Mesothelial cell of epicardium (in vitro differentiated cells): ENCODE data around the gene RPS16. TPM values are rescaled to one million over a fixed set of nuclear protein-coding genes. Genes with fewer than 3 reads are reported as not detected.
A peak's percentile ranks its signal among the peaks of the same experiment; 100 is the strongest.
"Not testable (repeated sequence)": the region's sequence is repeated elsewhere in the genome, so short reads cannot be mapped to it uniquely, and the experiment has no call there.

Experiments
- DNase-seq, 2 experiments: peaks; one replicate each; pipeline ENCODE4 v3.0.0; 2021; ENCODE audit warnings: low spot score in 2 of 2; ENCODE audit not compliant: unreplicated experiment in 2 of 2
- H3K27ac Mint-ChIP-seq: 2 replicates; pipeline ENCODE4 v1.8.0; 2021; ENCODE audit warnings: mixed read lengths
- H3K27me3 Mint-ChIP-seq: 2 replicates; pipeline ENCODE4 v1.8.0; 2021; ENCODE audit warnings: low read depth, mixed read lengths
- H3K36me3 Mint-ChIP-seq: 2 replicates; pipeline ENCODE4 v1.8.0; 2021; ENCODE audit warnings: mixed read lengths
- H3K4me1 Mint-ChIP-seq: 2 replicates; pipeline ENCODE4 v1.8.0; 2021; ENCODE audit warnings: mixed read lengths
- H3K4me3 Mint-ChIP-seq: 2 replicates; pipeline ENCODE4 v1.8.0; 2021; ENCODE audit warnings: mild to moderate bottlenecking, moderate library complexity, mixed read lengths
- H3K9me3 Mint-ChIP-seq: 2 replicates; pipeline ENCODE4 v1.8.0; 2021; ENCODE audit warnings: mixed read lengths
- total RNA-seq: library from RNA; stranded (reverse); gene quantifications from 3 replicates; pipeline ENCODE4 v1.2.1, GENCODE V29; 2021
- TF ChIP-seq, protein P1 (sequence below): fragments of 200-600 bp; sonication (generic); IDR thresholded peaks from one replicate; pipeline ENCODE4 v1.5.0; 2021; ENCODE audit warnings: antibody characterized with exemption; ENCODE audit not compliant: unreplicated experiment

The RPS16 gene
- total RNA-seq, 1 donor from 2014 or later: 1,616 TPM

DNA sequence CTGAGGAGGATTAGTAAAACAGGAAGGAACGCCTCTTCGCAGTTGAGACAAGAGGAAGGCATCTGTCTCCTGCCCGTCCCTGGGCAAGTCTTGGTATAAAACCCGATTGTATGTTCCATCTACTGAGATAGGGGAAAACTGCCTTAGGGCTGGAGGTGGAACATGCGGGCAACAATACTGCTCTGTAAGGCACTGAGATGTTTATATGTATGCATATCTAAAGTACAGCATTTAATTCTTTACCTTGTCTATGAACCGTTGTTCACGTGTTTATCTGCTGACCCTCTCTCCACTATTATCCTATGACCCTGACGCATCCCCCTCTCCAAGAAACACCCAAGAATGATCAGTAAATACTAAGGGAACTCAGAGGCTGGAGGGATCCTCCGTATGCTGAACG, 44.2 kb upstream of the RPS16 start:
- Mint-ChIP-seq H3K4me1 (peaks cover 22% of the 10 kb centered on the region), H3K36me3 (peaks cover 19% of the 10 kb centered on the region), H3K9me3 (no peaks in the 10 kb centered on the region), H3K27me3 (no peaks in the 10 kb centered on the region), H3K27ac (peak overlapping the region; percentile 97), H3K4me3 (peak overlapping the region; percentile 85)
- no peak for DNase-seq
- TF ChIP-seq, protein P1, sequence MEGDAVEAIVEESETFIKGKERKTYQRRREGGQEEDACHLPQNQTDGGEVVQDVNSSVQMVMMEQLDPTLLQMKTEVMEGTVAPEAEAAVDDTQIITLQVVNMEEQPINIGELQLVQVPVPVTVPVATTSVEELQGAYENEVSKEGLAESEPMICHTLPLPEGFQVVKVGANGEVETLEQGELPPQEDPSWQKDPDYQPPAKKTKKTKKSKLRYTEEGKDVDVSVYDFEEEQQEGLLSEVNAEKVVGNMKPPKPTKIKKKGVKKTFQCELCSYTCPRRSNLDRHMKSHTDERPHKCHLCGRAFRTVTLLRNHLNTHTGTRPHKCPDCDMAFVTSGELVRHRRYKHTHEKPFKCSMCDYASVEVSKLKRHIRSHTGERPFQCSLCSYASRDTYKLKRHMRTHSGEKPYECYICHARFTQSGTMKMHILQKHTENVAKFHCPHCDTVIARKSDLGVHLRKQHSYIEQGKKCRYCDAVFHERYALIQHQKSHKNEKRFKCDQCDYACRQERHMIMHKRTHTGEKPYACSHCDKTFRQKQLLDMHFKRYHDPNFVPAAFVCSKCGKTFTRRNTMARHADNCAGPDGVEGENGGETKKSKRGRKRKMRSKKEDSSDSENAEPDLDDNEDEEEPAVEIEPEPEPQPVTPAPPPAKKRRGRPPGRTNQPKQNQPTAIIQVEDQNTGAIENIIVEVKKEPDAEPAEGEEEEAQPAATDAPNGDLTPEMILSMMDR: no peak

- H3K27me3 Mint-ChIP-seq, H3K9me3 Mint-ChIP-seq, DNase-seq: not testable (repeated sequence)
- peak overlapping the region; percentile 85 for H3K4me3 Mint-ChIP-seq
- peak overlapping the region; percentile 97 for H3K27ac Mint-ChIP-seq
- H3K4me1 Mint-ChIP-seq: peaks cover 22% of the 10 kb centered on the region
- peaks cover 22% of the 10 kb centered on the region for H3K36me3 Mint-ChIP-seq
Observed at GRCh38 chr19:39479319-39479801, 43.6 kb upstream of the RPS16 start.

- Mint-ChIP-seq H3K4me3 (no peak overlapping the region), H3K27me3 (no peaks in the 10 kb centered on the region), H3K4me1 (peaks cover 11% of the 10 kb centered on the region), H3K36me3 (peaks cover 26% of the 10 kb centered on the region), H3K27ac (no peak overlapping the region), H3K9me3 (no peaks in the 10 kb centered on the region)
- TF ChIP-seq, protein P1: no peak
- no peak for DNase-seq
Observed at GRCh38 chr19:39475748-39476147, 40.0 kb upstream of the RPS16 start.

DNA sequence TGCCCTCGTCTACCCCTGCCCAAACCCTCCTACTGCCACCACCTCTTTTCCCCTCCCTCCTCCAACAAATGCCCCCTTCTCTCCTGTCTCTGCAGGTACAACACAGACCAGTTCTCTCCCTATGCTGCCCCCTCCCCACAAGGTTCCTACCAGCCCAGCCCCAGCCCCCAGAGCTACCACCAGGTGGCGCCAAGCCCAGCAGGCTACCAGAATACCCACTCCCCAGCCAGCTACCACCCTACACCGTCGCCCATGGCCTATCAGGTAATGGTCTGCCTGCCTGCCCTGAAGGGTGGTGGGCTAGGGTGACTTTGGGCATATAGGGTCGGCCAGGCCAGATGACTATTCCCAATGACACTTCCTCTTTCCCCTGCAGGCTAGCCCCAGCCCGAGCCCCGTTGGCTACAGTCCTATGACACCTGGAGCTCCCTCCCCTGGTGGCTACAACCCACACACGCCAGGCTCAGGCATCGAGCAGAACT, 38.4 kb upstream of the RPS16 start:
- H3K4me3 Mint-ChIP-seq: no peak overlapping the region
- TF ChIP-seq, protein P1: peak; percentile 78
- no peaks in the 10 kb centered on the region for H3K9me3 Mint-ChIP-seq
- no peaks in the 10 kb centered on the region for H3K27me3 Mint-ChIP-seq
- no peaks in the 10 kb centered on the region for H3K4me1 Mint-ChIP-seq
- H3K27ac Mint-ChIP-seq: no peak overlapping the region
- peak; percentile 53 to 87 for DNase-seq
- peaks cover 31% of the 10 kb centered on the region for H3K36me3 Mint-ChIP-seq

DNA sequence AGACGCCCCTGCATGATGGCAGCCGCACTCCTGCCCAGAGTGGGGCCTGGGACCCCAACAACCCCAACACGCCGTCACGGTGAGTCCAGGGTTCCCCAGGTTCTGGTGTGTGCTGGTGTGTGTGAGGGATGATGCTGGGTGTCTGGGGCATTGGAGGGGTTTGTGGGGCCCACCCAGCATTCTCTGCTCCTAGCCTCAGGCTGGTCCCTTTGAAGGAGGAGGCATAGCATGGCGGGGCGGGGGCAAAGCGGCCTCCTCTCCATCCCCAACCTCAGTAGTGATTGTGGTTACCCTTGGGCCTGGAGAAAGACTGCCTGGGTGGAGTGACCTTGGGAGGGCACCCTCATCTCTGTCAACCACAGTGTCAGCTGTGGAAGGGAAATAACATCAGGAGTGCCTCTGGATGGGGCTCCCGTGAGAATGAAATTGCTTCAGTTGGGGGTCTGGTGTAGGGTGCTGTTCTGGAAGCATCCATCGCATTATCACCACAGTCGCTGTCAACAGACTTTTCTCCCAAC, 37.8 kb upstream of the RPS16 start:
- no peaks in the 10 kb centered on the region for H3K27me3 Mint-ChIP-seq
- no peak for DNase-seq
- TF ChIP-seq, protein P1: no peak
- no peak overlapping the region for H3K4me3 Mint-ChIP-seq
- H3K9me3 Mint-ChIP-seq: no peaks in the 10 kb centered on the region
- H3K36me3 Mint-ChIP-seq: peaks cover 31% of the 10 kb centered on the region
- H3K27ac Mint-ChIP-seq: no peak overlapping the region
- no peaks in the 10 kb centered on the region for H3K4me1 Mint-ChIP-seq

DNA sequence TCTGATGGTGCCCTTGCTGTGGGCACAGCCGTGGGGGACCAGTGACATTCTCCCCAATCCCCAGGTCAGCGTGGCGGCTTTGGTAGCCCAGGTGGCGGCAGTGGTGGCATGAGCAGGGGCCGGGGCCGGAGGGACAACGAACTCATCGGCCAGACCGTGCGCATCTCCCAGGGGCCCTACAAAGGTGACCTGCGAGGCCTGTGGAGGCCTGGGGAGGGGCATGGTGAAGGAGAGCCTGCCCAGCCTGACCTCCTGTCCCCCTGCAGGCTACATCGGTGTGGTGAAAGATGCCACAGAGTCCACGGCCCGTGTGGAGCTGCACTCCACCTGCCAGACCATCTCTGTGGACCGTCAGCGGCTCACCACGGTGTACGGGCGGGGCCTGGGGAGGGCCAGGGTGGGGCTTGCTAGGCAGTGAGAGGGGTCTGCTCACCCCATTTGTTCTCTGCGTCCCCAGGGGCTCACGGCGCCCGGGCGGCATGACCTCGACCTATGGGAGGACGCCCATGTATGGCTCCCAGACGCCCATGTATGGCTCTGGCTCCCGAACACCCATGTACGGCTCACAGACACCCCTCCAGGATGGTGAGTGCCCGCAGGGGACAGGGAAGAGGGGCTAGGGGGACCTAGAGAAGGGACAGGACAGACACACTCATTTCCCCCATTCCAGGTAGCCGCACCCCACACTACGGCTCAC, 37.1 kb upstream of the RPS16 start:
- Mint-ChIP-seq H3K4me3 (no peak overlapping the region), H3K27me3 (no peaks in the 10 kb centered on the region), H3K36me3 (peaks cover 33% of the 10 kb centered on the region), H3K27ac (no peak overlapping the region), H3K4me1 (no peaks in the 10 kb centered on the region), H3K9me3 (no peaks in the 10 kb centered on the region)
- TF ChIP-seq, protein P1: no peak
- no peak for DNase-seq
